T-helper 1 cell treated with Interleukin-12 subunit alpha and Interleukin-12 subunit beta and Interleukin-4 antibody, amounts not matched to agents 30 μg/mL and 1 μg/mL, for 36 hours (primary cell): ENCODE measurements around the gene DMD.

ENCODE experiments used
- H3K27ac Mint-ChIP-seq: one replicate; pipeline ENCODE4 v1.8.0; 2021; ENCODE audit warnings: mild to moderate bottlenecking, mixed read lengths
- H3K27me3 Mint-ChIP-seq: one replicate; pipeline ENCODE4 v1.8.0; 2021; ENCODE audit warnings: low read depth, mixed read lengths
- H3K36me3 Mint-ChIP-seq: one replicate; pipeline ENCODE4 v1.8.0; 2021; ENCODE audit warnings: low read depth, mixed read lengths
- H3K4me1 Mint-ChIP-seq: one replicate; pipeline ENCODE4 v1.8.0; 2021; ENCODE audit warnings: low read depth, mixed read lengths
- H3K4me3 Mint-ChIP-seq: one replicate; pipeline ENCODE4 v1.8.0; 2021; ENCODE audit warnings: mild to moderate bottlenecking, moderate library complexity, mixed read lengths
- H3K9me3 Mint-ChIP-seq: one replicate; pipeline ENCODE4 v1.8.0; 2021; ENCODE audit warnings: mixed read lengths

DMD gene

DNA sequence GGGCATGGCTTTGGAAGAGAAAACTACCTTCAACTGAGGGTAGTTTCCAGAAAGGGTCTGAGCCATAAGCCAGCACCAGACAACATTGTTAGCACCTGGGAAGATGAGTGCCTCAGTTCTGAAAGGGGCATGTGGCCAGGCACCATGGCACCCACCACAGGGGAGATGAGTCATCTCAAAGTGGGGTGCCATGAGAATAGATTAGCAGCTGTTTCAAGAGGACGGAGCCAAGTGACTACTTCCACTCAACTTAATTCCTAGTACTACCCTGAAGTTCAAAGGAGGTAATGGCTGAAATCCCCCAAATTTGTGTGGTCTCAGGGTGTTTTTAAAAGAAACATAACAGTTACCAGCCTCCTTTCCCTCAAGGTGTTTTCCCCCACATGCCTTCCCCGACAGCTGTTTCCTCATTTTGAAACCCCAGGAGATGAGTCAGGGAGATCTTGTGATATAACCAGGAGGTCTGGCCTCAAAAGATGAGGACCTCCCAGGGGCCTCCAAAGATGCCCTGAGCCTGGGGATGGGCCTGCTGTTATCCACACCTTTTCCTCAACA, 2111.7 kb downstream of the DMD start:
- Mint-ChIP-seq H3K4me3 (peak overlapping the region; percentile 4), H3K36me3 (peaks cover 21% of the 10 kb centered on the region), H3K4me1 (peaks cover 18% of the 10 kb centered on the region), H3K27ac (peak overlapping the region; percentile 72), H3K9me3 (peaks cover 21% of the 10 kb centered on the region), H3K27me3 (no peaks in the 10 kb centered on the region)

DNA sequence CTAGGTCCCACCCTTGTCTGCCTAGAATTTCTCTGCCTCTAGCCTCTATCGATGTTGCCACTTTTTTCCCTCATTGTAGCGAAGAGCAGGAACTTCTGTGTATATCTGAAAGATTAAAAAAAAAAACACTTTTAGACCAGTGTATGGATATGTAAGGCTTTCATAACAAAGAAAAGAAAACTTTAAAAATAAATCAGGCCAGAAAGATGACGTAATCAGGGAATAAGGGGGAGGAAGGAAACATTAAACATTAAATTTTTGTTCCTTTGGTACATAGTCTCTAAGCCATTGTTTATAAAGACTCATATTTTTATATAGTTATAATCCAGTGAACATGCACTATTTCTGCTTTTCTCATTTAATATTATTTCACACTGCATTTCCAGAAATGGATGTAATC, 2113.3 kb downstream of the DMD start:
- peaks cover 23% of the 10 kb centered on the region for H3K9me3 Mint-ChIP-seq
- H3K4me1 Mint-ChIP-seq, result peaks cover 24% of the 10 kb centered on the region
- peaks cover 18% of the 10 kb centered on the region for H3K36me3 Mint-ChIP-seq
- H3K27ac Mint-ChIP-seq, result peak overlapping the region; percentile 11
- H3K27me3 Mint-ChIP-seq, result no peaks in the 10 kb centered on the region
- H3K4me3 Mint-ChIP-seq, result no peak overlapping the region

DNA sequence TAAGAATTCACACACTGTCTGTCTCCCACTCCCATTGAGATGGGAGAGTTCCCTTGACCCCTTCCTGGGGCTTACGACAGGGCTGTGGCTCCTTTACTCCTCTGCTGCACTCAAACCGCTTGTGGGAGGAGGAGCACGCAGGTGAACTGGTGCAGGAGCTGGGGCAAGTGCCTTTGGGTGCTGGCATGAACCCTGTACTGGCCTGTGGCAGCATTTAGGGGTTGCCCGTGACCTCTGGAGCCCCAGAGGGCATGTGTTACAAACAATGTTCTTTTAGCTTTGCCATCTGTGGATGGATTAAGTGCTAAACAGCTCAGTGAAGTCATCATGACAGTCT, 2117.7 kb downstream of the DMD start:
- H3K27ac Mint-ChIP-seq, result peak overlapping the region; percentile 89
- H3K9me3 Mint-ChIP-seq, result peaks cover 18% of the 10 kb centered on the region
- H3K4me1 Mint-ChIP-seq, result peaks cover 21% of the 10 kb centered on the region
- H3K27me3 Mint-ChIP-seq, result no peaks in the 10 kb centered on the region
- peak overlapping the region; percentile 9 for H3K4me3 Mint-ChIP-seq
- peaks cover 12% of the 10 kb centered on the region for H3K36me3 Mint-ChIP-seq

DNA sequence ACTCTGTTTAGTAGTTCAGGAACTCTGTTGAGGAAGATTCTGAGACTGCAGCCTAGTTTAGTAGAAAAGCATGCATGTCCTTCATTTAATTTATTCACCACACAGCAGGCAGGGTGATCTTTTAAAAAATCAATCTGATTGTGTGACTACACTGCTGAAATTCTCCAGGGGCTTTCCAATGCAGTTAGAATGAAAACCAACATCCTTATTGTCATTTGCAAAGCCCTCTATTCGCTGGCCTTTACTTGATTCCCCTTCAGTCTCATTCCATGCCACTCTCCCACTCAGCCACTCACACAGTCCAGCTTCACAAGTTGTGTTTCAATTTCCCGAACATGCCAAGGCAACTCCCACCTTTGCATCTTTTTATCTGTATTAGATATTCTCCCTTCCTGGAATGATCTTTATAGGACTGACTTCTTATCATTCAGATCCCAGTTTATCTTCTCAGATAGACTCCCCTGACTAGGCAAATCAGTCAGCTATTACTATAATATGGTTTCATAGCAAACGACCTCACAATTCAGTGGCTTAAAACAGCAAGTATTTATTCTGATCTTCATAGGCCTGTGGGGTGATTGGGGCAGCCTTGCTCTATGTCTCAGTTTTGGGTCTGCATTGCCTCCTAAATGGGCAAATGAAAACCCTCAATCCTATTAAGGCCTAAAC, 2118.2 kb downstream of the DMD start:
- peaks cover 16% of the 10 kb centered on the region for H3K9me3 Mint-ChIP-seq
- H3K36me3 Mint-ChIP-seq, result peaks cover 12% of the 10 kb centered on the region
- peaks cover 21% of the 10 kb centered on the region for H3K4me1 Mint-ChIP-seq
- H3K27ac Mint-ChIP-seq, result peak overlapping the region; percentile 89
- peak overlapping the region; percentile 70 for H3K4me3 Mint-ChIP-seq
- H3K27me3 Mint-ChIP-seq, result no peaks in the 10 kb centered on the region

DNA sequence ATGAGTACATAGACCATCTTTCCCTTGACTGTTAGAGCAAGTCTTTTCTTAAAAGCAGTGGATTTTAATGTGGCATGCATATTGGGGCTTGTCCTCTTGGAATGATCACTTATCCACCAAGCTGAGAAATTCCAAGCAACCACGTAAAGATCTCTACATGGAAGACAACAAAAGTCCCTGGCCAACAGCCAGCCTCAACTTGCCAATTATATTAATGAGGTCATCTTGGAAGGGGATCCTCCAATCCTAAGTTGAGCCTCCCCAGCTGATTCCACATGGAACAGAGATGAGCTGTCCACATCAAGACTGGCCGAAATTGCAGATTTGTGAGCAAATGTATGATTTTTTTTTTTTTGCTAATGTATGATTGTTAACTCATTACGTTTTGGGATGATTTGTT, 2118.9 kb downstream of the DMD start:
- peaks cover 25% of the 10 kb centered on the region for H3K4me1 Mint-ChIP-seq
- H3K27ac Mint-ChIP-seq, result peak overlapping the region; percentile 89
- peak overlapping the region; percentile 70 for H3K4me3 Mint-ChIP-seq
- no peaks in the 10 kb centered on the region for H3K27me3 Mint-ChIP-seq
- peaks cover 16% of the 10 kb centered on the region for H3K9me3 Mint-ChIP-seq
- peaks cover 12% of the 10 kb centered on the region for H3K36me3 Mint-ChIP-seq

DNA sequence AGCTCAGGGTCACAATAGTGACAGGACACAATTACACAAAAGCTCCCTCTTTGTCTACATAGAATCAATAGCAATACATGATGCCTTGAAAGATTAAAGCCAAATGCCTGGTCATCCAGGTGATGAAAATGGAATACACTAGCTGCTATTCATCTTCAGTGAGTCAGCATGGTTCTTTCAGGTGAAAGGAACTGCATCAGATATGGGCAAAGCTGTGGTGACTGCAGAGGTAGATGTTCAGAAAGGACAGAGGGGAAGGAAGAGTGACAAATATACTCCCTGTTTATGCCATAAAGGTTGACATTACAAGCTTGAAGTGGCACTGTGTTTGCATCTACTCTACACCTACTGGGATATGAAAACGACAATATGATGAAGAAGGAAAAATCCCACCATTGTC, 2119.5 kb downstream of the DMD start:
- Mint-ChIP-seq H3K27ac (peak overlapping the region; percentile 77), H3K9me3 (peaks cover 16% of the 10 kb centered on the region), H3K36me3 (peaks cover 12% of the 10 kb centered on the region), H3K27me3 (no peaks in the 10 kb centered on the region), H3K4me1 (peaks cover 25% of the 10 kb centered on the region), H3K4me3 (peak overlapping the region; percentile 58)

DNA sequence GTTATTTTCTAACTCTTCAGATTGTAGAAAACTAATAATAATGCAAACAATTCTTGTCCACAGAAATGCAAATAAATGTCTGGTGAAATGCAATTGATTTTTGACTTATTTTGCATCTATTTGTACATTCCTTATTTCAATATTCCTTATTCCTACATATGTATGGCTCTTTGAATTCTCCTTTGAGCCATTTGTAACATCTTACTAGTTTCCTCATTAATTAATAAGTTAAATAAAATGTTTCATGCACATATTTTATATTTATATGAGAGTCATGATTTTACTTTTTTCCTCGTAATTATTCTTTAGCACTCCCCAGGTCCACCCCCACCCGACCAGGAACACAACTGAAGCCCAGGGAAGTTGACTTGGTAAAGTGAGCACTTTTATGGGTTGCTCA, 2136.8 kb downstream of the DMD start:
- peaks cover 10% of the 10 kb centered on the region for H3K9me3 Mint-ChIP-seq
- no peak overlapping the region for H3K4me3 Mint-ChIP-seq
- H3K4me1 Mint-ChIP-seq, result peaks cover 17% of the 10 kb centered on the region
- no peak overlapping the region for H3K27ac Mint-ChIP-seq
- H3K27me3 Mint-ChIP-seq, result no peaks in the 10 kb centered on the region
- H3K36me3 Mint-ChIP-seq, result peaks cover 9% of the 10 kb centered on the region

DNA sequence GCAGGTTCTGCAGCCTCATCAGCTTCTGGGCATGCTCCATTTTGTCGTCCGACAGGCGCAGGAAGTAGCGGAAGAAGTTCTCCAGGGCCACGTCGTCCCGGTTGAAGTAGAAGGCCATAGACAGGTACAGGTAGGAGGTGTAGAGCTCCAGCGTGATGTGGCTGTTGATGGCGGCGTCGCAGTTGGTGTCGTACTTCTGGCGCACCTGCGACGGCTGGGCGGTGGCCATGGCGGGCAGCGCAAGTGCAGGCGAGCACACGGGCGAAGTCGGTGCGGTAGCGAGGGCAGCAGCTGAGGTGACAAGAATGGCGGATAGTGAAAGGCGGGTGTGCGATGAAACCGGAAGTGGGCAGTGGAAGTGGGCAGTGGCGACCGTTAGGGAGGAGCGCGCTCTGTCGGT, 2139.6 kb downstream of the DMD start, which contains the start of gene FTHL17:
Gene FTHL17, minus strand, starts transcription at position 317 of the 400 bp plus-strand sequence. Its CDS starts 88 bp downstream, at position 229.
- H3K4me3 Mint-ChIP-seq, result no peak within 1 kb of the TSS
- H3K9me3 Mint-ChIP-seq, result peaks cover 10% of the 10 kb centered on the region
- H3K4me1 Mint-ChIP-seq, result peaks cover 29% of the 10 kb centered on the region
- H3K27me3 Mint-ChIP-seq, result no peaks in the 10 kb centered on the region
- no peak within 1 kb of the TSS for H3K27ac Mint-ChIP-seq
- peaks cover 9% of the 10 kb centered on the region for H3K36me3 Mint-ChIP-seq

DNA sequence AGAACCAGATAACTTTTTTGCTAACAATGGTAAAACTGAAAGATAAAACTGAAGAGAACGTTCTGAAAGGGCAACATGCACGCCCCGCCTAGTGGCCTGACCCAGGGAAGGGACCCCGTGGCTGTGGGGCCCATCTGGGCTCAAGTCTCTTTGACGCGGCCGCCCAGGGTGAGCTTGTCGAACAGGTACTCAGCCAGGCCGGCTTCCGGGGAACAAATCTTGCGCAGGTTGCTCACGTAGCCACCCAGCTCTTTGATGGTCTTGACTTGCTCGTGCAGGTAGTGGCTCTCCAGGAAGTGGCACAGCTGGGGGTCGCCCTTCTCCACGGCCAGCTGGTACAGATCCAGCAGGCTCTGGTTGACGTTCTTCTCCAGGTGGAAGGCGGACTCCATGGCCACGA, 2140.1 kb downstream of the DMD start:
- Mint-ChIP-seq H3K9me3 (peaks cover 10% of the 10 kb centered on the region), H3K4me1 (peaks cover 29% of the 10 kb centered on the region), H3K4me3 (no peak overlapping the region), H3K27ac (no peak overlapping the region), H3K27me3 (no peaks in the 10 kb centered on the region), H3K36me3 (peaks cover 9% of the 10 kb centered on the region)

DNA sequence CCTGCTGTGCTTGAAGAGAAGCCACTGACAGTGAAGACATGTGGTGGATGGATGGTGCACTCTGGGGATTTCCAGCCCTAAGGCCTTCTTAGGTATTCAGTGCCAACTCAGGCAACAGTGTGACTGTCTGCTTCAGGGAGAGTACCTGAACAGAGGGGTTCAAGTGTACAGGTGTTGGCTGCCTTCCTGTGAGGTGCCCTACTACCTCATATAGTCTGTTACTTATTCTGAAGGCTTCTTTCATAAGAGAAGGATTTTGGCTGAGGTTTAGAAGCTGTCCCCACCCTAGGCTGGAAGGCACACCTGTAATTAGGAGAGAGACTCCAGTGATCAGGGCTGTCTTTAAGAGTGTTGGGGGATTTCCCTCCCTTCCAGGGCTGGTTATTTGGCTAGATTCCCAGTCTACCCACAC, 2141.3 kb downstream of the DMD start:
- H3K4me3 Mint-ChIP-seq, result no peak overlapping the region
- no peaks in the 10 kb centered on the region for H3K27me3 Mint-ChIP-seq
- peak overlapping the region; percentile 83 for H3K27ac Mint-ChIP-seq
- peaks cover 1% of the 10 kb centered on the region for H3K36me3 Mint-ChIP-seq
- peaks cover 28% of the 10 kb centered on the region for H3K4me1 Mint-ChIP-seq
- peaks cover 3% of the 10 kb centered on the region for H3K9me3 Mint-ChIP-seq
